ENCODE measurements around the gene ZGPAT. TPM values are rescaled to one million over a fixed set of nuclear protein-coding genes. Genes with fewer than 3 reads are reported as not detected.

The ZGPAT gene
- total RNA-seq, 4 donors from 2014 or later, result 21.7 to 25.8 (median 23.3) TPM

DNA sequence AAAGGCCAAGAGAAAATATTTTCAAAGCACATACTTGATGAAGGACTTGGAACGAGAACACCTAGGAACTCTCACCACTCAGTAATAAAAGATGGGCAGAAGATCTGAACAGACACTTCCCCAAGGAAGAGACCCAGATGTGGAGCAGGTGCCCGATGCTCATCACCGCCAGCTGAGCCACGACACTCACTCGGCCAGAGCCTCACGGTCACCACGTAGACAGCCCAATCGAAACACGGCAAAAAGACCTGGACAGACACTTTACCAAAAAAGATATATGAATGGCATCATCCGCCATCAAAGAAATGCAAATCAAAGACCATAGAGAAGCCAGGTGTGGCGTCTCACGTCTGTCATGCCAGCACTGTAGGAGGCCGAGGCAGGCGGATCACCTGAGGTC, 73.3 kb downstream of the ZGPAT start:
- no peaks in the 10 kb centered on the region for H3K27me3 ChIP-seq

DNA sequence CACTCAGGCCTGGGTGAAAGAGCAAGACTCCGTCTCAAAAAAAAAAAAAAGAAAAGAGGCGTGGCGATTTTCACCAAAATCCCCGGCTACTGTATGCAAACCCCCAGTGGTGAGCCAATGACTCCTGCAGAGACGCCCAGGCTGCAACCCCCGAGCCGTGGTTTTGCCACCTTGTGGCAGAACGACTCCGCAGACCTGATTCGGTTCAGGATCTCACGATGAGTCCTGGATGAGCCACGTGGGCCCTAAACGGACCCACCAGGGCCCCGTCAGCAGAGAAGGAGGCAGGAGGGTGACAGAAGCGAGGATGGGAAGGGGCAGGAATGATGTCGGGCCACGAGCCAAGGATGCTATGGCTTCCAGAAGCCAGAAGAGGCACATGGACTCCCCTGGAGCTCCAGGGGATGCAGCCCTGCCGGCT, 74.2 kb downstream of the ZGPAT start:
- no peaks in the 10 kb centered on the region for H3K9me3 ChIP-seq
- no peaks in the 10 kb centered on the region for H3K27me3 ChIP-seq
- no peak for TF ChIP-seq POLR2A (IDR thresholded peaks at IDR 0.05)
- TF ChIP-seq, protein P1, sequence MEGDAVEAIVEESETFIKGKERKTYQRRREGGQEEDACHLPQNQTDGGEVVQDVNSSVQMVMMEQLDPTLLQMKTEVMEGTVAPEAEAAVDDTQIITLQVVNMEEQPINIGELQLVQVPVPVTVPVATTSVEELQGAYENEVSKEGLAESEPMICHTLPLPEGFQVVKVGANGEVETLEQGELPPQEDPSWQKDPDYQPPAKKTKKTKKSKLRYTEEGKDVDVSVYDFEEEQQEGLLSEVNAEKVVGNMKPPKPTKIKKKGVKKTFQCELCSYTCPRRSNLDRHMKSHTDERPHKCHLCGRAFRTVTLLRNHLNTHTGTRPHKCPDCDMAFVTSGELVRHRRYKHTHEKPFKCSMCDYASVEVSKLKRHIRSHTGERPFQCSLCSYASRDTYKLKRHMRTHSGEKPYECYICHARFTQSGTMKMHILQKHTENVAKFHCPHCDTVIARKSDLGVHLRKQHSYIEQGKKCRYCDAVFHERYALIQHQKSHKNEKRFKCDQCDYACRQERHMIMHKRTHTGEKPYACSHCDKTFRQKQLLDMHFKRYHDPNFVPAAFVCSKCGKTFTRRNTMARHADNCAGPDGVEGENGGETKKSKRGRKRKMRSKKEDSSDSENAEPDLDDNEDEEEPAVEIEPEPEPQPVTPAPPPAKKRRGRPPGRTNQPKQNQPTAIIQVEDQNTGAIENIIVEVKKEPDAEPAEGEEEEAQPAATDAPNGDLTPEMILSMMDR (IDR thresholded peaks at IDR 0.05), result no peak
- no peak for TF ChIP-seq EP300 (IDR thresholded peaks at IDR 0.05)
- TF ChIP-seq POLR2AphosphoS5 (IDR thresholded peaks at IDR 0.05), result no peak
- no peak overlapping the region for H3K4me3 ChIP-seq
- no peaks in the 10 kb centered on the region for H3K4me1 ChIP-seq
- H3K36me3 ChIP-seq, result no peaks in the 10 kb centered on the region
- 77% methylated on average over 17 of the region's 18 CpGs for WGBS
- no peak overlapping the region for H3K27ac ChIP-seq
- no peak for DNase-seq (ENCODE audit: low spot score in 2 of 2)

More for the DNA sequence above, 73.3 kb downstream of the ZGPAT start:
- H3K27ac ChIP-seq, result no peak overlapping the region
- no peak overlapping the region for H3K4me3 ChIP-seq
- H3K36me3 ChIP-seq, result no peaks in the 10 kb centered on the region
- no peak for DNase-seq (ENCODE audit: low spot score in 2 of 2)
- H3K9me3 ChIP-seq, result no peaks in the 10 kb centered on the region
- no peaks in the 10 kb centered on the region for H3K4me1 ChIP-seq
- no peak for TF ChIP-seq POLR2AphosphoS5 (IDR thresholded peaks at IDR 0.05)
- TF ChIP-seq POLR2A (IDR thresholded peaks at IDR 0.05), result no peak
- TF ChIP-seq, protein P1 (IDR thresholded peaks at IDR 0.05), result no peak
- TF ChIP-seq EP300 (IDR thresholded peaks at IDR 0.05), result no peak
- 86% methylated on average over 14 of the region's 14 CpGs for WGBS

DNA sequence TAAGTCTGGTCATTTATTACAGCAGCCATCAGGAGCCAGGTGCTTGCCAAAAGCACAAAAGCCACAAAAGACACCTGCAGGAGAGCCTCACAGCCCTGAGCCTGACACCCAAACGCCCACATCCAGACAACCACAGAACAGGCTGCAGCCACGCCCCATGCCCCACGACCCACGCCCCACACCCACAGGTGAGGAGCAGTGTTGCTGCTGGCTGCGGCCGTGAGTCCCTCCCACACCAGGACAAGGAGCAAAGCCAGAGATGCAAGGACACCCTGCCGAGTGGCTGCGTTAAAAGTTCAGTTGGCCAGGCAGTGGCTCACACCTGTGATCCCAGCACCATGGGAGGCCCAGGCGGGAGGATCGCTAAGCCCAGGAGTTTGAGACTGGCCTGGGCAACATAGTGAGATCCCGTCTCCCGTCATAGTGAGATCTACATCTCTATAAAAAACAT, 74.7 kb downstream of the ZGPAT start:
- no peak for TF ChIP-seq POLR2AphosphoS5 (IDR thresholded peaks at IDR 0.05)
- no peak for TF ChIP-seq EP300 (IDR thresholded peaks at IDR 0.05)
- TF ChIP-seq, protein P1 (IDR thresholded peaks at IDR 0.05), result no peak
- no peak for TF ChIP-seq POLR2A (IDR thresholded peaks at IDR 0.05)
- Histone ChIP-seq H3K9me3 (no peaks in the 10 kb centered on the region), H3K27ac (no peak overlapping the region), H3K36me3 (no peaks in the 10 kb centered on the region), H3K4me3 (no peak overlapping the region), H3K4me1 (no peaks in the 10 kb centered on the region), H3K27me3 (no peaks in the 10 kb centered on the region)
- no peak for DNase-seq (ENCODE audit: low spot score in 2 of 2)
- WGBS, result 90% methylated on average over 12 of the region's 12 CpGs

DNA sequence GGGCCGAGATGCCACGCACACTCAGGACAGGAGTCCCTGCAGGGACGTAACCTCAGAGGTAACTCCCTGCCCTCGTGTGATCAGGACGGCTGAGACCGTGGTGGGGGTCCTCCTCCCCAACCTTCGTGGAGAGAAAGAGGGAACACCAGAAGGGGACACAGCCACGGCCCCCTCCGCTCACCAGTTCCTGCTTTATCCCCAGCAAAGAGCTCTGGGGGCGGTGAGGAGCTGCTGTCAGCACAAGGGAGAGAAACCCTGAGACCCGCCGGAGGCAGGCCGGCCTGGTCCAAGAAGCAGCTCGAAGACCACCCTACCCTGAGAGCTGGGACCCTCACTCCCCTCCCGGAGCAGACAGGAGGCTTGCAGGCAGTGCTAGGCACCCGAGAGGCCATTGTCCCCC, 76.1 kb downstream of the ZGPAT start:
- Histone ChIP-seq H3K4me1 (no peaks in the 10 kb centered on the region), H3K27ac (no peak overlapping the region), H3K9me3 (no peaks in the 10 kb centered on the region), H3K4me3 (no peak overlapping the region), H3K27me3 (no peaks in the 10 kb centered on the region), H3K36me3 (no peaks in the 10 kb centered on the region)
- 82% methylated on average over 12 of the region's 16 CpGs for WGBS
- DNase-seq (ENCODE audit: low spot score in 2 of 2), result no peak
- TF ChIP-seq POLR2AphosphoS5 (IDR thresholded peaks at IDR 0.05) (no peak), POLR2A (IDR thresholded peaks at IDR 0.05) (no peak)
- TF ChIP-seq, protein P1 (IDR thresholded peaks at IDR 0.05), result no peak

DNA sequence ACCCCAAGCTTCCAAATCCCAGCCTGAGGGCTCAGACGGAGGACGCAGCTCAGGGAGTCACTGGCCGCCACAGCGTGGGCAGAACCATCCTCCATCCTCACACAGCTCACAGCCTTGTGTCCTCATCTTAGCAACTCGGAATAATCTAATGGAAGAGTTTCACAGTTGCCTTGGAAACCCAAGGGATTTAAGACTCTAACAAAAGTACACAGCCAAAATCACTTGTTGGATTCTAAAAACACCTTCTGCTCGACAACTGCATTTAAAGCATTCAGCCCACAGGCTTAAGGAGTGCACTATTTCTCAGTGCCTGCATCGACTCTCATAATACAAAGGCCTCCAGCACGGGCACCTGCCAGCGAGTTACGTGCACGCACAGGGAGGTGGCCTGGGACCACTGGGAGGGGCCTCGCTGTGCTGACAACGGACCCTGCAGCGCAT, 77.9 kb downstream of the ZGPAT start:
- no peak for DNase-seq (ENCODE audit: low spot score in 2 of 2)
- no peaks in the 10 kb centered on the region for H3K27me3 ChIP-seq
- no peaks in the 10 kb centered on the region for H3K9me3 ChIP-seq
- no peak for TF ChIP-seq POLR2A (IDR thresholded peaks at IDR 0.05)
- TF ChIP-seq, protein P1 (IDR thresholded peaks at IDR 0.05), result no peak
- H3K36me3 ChIP-seq, result peaks cover 13% of the 10 kb centered on the region
- WGBS, result 83% methylated on average over 14 of the region's 14 CpGs
- no peak overlapping the region for H3K4me3 ChIP-seq
- no peaks in the 10 kb centered on the region for H3K4me1 ChIP-seq
- no peak overlapping the region for H3K27ac ChIP-seq

Other genes with a start within 250 kb of the ZGPAT start
- under 1 TPM in 1 of 4 donors, not detected in 3; 0.76 TPM for gene KCNQ2, start 235.4 kb upstream of the ZGPAT start, total RNA-seq
- gene EEF1A2, start 209.0 kb upstream of the ZGPAT start, total RNA-seq, result 10 to 100 TPM in 3 of 4 donors, 1 to 10 TPM in 1; 4.8 to 13.4 (median 12.0) TPM
- 100 to 1,000 TPM; 151 to 352 (median 299) TPM for gene PPDPF, start 187.3 kb upstream of the ZGPAT start, total RNA-seq
- gene PTK6, start 170.7 kb upstream of the ZGPAT start, total RNA-seq, result 10 to 100 TPM; 58.0 to 70.6 (median 65.6) TPM
- gene SRMS, start 160.3 kb upstream of the ZGPAT start, total RNA-seq, result 1 to 10 TPM in 1 of 4 donors, not detected in 3; 1.3 TPM
- gene FNDC11, start 153.9 kb upstream of the ZGPAT start, total RNA-seq, result under 1 TPM in 2 of 4 donors, not detected in 2; 0.25 to 0.36 TPM
- gene HELZ2, start 133.8 kb upstream of the ZGPAT start, total RNA-seq, result 10 to 100 TPM; 22.8 to 36.6 (median 31.8) TPM
- gene GMEB2, start 80.9 kb upstream of the ZGPAT start, total RNA-seq, result 10 to 100 TPM; 15.5 to 18.5 (median 16.4) TPM
- 10 to 100 TPM; 14.2 to 20.7 (median 17.0) TPM for gene STMN3, start 54.6 kb upstream of the ZGPAT start, total RNA-seq
- 10 to 100 TPM in 2 of 4 donors, 1 to 10 TPM in 2; 6.9 to 26.6 (median 13.9) TPM for gene RTEL1, start 49.7 kb upstream of the ZGPAT start, total RNA-seq
- 10 to 100 TPM in 2 of 4 donors, 1 to 10 TPM in 2; 2.1 to 16.1 (median 11.1) TPM for gene TNFRSF6B, start 11.4 kb upstream of the ZGPAT start, total RNA-seq
- gene ARFRP1, start 63 bp upstream of the ZGPAT start, total RNA-seq, result 10 to 100 TPM; 22.1 to 31.9 (median 27.6) TPM
- gene LIME1, start 28.6 kb downstream of the ZGPAT start, total RNA-seq, result 10 to 100 TPM; 12.2 to 36.5 (median 16.9) TPM
- 100 to 1,000 TPM in 3 of 4 donors, 10 to 100 TPM in 1; 96.9 to 118 (median 107) TPM for gene SLC2A4RG, start 31.7 kb downstream of the ZGPAT start, total RNA-seq
- gene ZBTB46, start 123.2 kb downstream of the ZGPAT start, total RNA-seq, result 1 to 10 TPM; 3.4 to 5.1 (median 4.4) TPM
- not detected for gene ABHD16B, start 153.5 kb downstream of the ZGPAT start, total RNA-seq
- gene TPD52L2, start 157.2 kb downstream of the ZGPAT start, total RNA-seq, result 10 to 100 TPM; 66.5 to 87.4 (median 74.1) TPM
- 10 to 100 TPM; 36.4 to 62.0 (median 53.7) TPM for gene DNAJC5, start 187.1 kb downstream of the ZGPAT start, total RNA-seq
- 10 to 100 TPM; 32.3 to 80.1 (median 52.5) TPM for gene UCKL1, start 248.4 kb downstream of the ZGPAT start, total RNA-seq